GM12874 (cell line): ENCODE measurements around the gene C12orf50.
A peak's percentile ranks its signal among the peaks of the same experiment; 100 is the strongest.

Source experiments
- CTCF ChIP-seq: IDR thresholded peaks from 2 replicates; pipeline ENCODE4 v1.5.1; 2011; ENCODE audit warnings: low read depth, mild to moderate bottlenecking, control low read depth, low read length, moderate library complexity; ENCODE audit not compliant: insufficient read depth

C12orf50 gene

DNA sequence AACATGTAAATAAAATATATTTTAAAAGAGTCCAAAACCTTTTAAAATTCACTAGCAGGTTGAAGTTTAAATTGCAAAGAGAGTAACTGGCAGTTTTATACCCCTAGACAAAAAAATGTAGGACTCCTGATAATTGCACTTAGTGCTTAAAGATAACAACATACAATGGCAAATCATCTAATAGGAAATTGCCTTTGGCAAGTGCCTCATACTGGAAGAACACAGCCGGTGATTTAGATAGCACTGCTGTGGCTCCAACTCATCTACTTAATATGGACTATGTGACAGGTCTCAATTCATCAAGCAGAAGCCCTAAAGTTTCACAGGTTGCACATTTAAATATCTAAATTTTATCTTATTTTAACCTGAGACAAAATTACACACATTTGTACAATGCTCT is 13.4 kb downstream of the C12orf50 start:
- no peak for TF ChIP-seq CTCF

DNA sequence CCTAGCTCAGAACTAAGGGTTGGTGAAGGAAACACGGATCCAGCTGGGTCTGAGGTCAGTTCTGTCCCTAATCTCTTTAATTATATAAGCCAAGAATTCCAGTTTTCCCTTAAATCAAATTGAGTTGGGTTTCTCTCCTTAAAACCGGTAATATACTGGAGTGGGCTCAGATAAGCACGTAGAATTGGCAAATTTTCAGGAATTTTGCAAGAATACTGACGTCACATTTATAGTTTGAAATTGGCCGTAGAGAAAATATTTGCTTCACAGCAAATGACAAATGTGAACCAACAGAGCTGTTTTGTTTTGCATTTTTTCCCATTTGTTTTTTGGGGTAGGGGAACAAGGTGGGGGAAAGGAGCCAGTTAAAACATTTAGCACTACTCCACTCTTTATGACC is 17.4 kb downstream of the C12orf50 start:
- TF ChIP-seq CTCF: no peak

DNA sequence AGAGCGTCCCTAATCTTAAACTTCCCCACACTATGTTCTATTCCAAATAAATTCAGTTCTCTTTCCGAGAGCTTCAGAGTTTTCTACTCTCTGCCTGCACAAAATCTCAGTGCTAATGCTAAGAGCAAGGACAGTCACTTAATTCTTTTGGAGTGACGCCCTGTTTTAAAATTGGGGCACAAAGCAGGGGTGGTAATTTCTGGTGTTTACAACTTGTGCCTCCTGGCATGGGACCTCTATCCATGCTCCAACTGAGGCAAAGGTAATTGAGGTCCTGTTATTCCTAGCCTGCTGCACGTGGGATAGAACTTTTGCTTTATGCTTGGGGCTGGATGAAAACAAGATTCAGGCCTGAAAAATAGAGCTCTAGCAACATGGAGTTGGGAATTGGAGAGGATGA is 22.9 kb downstream of the C12orf50 start:
- no peak for TF ChIP-seq CTCF

DNA sequence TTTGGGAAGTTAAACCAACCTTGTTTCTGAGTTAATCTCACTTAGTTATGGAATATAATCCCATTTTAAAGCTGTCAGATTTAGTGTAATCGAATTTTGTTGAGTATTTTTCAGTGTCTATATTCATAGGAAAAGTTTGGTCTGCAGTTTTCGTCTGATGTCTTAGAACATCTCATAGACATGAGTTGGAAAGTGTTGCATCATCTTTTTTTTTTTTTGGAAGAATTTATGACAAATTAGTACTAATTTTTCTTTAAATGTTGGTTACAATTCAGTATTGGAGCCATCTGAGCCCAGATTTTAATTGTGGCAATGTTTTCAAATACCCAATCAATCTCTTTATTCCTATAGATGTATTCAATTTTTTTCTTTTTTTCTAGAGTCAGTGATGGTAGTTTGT is 27.9 kb downstream of the C12orf50 start:
- no peak for TF ChIP-seq CTCF

GRCh38 chr12:87995581-87996178 is 33.5 kb downstream of the C12orf50 start:
- TF ChIP-seq CTCF: peak; percentile 62; the same call in 1 of the 2 replicates

- no peak for TF ChIP-seq CTCF
These were observed 37.7 kb downstream of the C12orf50 start for GRCh38 chr12:87991483-87991882.

GRCh38 chr12:87988534-87988933 is 40.7 kb downstream of the C12orf50 start:
- no peak for TF ChIP-seq CTCF
